GM12873 (cell line): ENCODE measurements around the gene MRPS26.
A peak's percentile ranks its signal among the peaks of the same experiment; 100 is the strongest.

Experiments used
- TF ChIP-seq, protein P1 (sequence below): IDR thresholded peaks from 2 replicates; pipeline ENCODE4 v1.5.1; 2012; ENCODE audit warnings: low read depth, mild to moderate bottlenecking, moderate library complexity, low read length, control low read depth; ENCODE audit not compliant: insufficient read depth; ENCODE audit errors: missing control alignments

The MRPS26 gene

DNA sequence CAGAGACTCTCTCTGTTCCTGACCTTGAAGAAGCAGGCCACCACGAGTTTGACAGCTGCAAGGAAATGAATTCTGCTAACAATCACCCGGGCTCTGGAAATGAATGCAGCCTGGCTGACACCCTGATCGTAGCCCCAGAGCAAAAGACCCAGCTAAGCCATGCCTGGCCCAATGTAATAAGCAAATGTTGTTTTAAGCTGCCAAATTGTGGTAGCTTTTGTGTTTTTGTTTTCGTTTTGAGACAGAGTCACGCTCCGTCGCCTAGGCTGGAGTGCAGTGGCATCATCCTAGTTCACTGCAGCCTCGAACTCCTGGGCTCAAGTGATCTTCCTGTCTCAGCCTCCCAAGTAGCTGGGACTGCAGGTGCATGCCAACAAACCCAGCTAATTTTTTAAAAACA lies 22.2 kb downstream of the MRPS26 start:
- TF ChIP-seq, protein P1, sequence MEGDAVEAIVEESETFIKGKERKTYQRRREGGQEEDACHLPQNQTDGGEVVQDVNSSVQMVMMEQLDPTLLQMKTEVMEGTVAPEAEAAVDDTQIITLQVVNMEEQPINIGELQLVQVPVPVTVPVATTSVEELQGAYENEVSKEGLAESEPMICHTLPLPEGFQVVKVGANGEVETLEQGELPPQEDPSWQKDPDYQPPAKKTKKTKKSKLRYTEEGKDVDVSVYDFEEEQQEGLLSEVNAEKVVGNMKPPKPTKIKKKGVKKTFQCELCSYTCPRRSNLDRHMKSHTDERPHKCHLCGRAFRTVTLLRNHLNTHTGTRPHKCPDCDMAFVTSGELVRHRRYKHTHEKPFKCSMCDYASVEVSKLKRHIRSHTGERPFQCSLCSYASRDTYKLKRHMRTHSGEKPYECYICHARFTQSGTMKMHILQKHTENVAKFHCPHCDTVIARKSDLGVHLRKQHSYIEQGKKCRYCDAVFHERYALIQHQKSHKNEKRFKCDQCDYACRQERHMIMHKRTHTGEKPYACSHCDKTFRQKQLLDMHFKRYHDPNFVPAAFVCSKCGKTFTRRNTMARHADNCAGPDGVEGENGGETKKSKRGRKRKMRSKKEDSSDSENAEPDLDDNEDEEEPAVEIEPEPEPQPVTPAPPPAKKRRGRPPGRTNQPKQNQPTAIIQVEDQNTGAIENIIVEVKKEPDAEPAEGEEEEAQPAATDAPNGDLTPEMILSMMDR, result no peak

DNA sequence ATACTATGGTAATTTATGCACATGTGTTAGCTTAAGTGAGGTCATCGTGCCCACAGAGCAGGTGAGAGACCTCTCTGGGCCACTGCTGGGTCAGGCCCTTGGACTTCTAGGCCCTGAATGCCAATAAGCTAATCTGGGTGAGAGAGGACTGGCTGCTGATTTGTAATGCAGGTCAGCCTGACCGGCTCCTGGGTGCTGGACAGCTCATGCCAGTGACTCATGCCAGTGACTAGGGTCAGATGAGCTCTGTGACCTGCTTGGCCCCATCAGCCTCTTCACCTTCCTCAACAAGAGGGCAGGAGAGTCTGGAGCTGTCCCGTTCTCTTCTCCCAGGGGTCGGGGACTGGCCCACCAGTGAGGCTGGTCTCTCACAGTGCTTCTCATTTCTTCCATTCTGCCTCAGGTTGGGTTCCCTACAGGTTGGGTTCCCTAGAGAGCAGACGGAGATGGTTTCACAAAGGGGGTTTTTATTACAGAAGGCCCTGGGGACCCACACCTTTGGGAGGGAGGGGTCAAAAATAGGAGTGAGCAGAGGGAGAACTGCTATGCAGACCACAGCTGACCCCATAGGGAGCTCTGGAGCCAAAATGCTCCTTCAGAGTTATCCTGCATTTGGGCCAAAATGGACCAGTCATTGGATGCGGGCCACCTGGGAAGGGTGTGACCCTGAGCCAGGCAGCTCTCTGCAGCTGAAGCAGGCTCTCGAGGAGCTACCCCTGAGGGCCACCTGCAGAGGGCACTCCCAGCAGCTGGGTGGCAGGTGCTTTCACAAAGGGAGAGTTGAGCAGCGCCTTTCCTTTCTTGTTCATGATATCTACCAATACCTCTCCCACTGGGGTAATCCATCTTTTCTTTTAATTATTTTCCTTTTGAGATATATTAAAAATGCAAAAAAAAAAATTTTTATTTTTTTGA lies 23.4 kb downstream of the MRPS26 start:
- TF ChIP-seq, protein P1, result peak; percentile 46

DNA sequence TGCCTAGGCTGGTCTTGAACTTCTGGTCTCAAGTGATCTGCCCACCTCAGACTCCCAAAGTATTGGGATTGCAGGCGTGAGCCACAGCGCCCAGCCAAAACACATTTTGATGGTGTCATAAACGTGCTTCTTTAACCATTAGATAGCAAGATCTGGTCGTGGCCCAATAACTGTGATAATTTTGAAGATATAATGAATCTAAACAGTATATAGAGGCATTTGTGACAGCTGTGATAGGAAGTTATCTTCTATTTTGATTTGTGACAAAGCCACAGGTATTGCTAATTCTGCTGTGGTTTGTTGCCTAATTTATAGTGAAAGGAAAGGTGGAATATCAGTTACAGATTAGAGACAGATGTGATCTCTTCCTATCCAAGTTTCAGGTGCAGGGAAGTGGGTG lies 24.9 kb downstream of the MRPS26 start:
- TF ChIP-seq, protein P1, result no peak

DNA sequence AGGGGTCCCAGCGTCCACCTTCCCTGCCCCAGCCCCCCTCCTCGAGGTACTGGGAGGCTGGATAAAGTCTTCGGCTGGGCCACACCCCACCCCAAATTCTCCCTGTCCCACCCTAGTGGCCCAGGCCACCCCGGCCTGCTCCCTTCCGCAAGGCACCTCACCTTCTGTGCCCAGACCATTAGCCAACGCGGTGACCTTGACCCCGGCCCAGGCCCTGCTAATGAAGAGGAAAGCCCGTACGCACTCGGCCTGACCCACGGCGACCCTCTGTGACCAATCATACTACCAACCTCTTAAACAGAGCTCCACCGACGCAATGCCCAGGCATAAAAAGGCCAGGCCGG lies 25.4 kb downstream of the MRPS26 start:
- TF ChIP-seq, protein P1, result no peak

DNA sequence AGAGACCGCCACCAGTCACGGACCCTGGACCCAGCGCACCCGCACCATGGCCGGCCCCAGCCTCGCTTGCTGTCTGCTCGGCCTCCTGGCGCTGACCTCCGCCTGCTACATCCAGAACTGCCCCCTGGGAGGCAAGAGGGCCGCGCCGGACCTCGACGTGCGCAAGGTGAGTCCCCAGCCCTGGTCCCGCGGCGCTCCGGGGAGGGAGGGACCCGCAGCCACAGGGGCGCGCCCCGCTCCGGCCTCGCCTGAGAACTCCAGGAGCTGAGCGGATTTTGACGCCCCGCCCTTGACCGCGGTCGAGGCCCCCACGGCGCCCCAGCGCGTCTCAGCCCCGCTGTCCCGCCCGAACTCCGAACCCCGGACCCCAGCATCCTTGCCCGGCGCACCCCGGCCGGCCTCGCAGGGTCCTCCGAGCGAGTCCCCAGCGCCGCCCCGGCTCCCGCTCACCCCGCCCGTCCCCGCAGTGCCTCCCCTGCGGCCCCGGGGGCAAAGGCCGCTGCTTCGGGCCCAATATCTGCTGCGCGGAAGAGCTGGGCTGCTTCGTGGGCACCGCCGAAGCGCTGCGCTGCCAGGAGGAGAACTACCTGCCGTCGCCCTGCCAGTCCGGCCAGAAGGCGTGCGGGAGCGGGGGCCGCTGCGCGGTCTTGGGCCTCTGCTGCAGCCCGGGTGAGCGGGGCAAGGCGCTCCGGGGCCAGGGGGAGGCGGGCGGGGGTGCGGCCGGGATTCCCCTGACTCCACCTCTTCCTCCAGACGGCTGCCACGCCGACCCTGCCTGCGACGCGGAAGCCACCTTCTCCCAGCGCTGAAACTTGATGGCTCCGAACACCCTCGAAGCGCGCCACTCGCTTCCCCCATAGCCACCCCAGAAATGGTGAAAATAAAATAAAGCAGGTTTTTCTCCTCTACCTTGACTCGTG lies 26.0 kb downstream of the MRPS26 start, which contains the start of gene OXT:
OXT (plus strand) TSS at position 11 of the 920 bp plus-strand sequence; CDS start at position 47, 36 bp downstream.
- TF ChIP-seq, protein P1, result no peak

DNA sequence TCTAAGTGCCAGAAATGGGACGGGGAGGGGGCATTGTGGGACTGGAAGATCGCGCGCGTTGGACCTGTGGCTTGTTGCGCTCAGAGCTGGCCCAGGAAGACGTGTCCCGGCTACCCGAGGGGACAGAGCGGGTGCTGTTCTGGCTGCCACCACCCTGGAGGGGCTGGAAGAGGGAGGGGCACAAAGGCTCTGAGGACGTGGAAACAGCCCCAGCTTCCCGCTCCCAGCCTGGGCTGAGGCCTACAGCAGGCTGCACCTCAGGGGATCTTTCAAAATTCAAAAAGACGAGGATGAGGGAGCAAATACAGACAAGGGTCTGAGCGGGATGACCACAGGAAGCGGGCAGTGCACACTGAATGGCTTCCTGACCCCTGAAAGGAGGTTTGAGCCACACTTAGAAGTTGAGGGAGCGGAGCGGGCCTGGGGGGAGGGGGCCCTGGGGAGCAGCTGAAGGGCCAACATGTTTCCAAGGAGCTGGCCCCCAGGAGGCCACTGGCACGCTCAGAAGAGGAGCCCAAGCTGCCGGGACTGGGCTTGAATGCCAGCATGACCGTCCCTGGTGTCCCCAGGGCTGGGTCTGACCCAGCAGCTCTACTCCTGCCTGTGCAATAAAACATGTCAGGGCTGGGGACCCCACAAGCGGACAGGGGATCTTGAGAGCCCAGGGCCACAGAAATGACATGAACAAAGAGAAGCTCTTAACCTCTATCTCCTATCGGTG lies 26.8 kb downstream of the MRPS26 start:
- TF ChIP-seq, protein P1, result no peak
